ENCODE results near the gene RSPH6A.

RSPH6A gene
- total RNA-seq: 0.12 to 1.3 (median 0.40) reads per million in 9 experiments

- Mint-ChIP-seq H3K4me1 (ENCODE audit: low read depth in 2 of 2) (peaks cover 0 to 2% of the 10 kb centered on the region in 2 donors), H3K27me3 (no peaks in the 10 kb centered on the region), H3K9me3 (no peaks in the 10 kb centered on the region), H3K4me3 (no peak within 1 kb of the TSS), H3K36me3 (ENCODE audit: insufficient read depth) (peaks cover 19% of the 10 kb centered on the region), H3K27ac (no peak within 1 kb of the TSS)
- no peak for ATAC-seq (replicated peaks)
- DNase-seq: no peak
These were observed at the start of gene RSPH6A for GRCh38 chr19:45814851-45815480. TSS of gene RSPH6A (minus strand) at chr19:45815308. CDS start at chr19:45815176, 132 bp downstream.

- H3K4me1 Mint-ChIP-seq (ENCODE audit: low read depth in 2 of 2): peaks cover 22 to 24% of the 10 kb centered on the region in 2 donors
- H3K4me3 Mint-ChIP-seq: peak overlapping the region; percentile 89 to 96
- no peaks in the 10 kb centered on the region for H3K9me3 Mint-ChIP-seq
- H3K27ac Mint-ChIP-seq: no peak overlapping the region
- peaks cover 7 to 28% of the 10 kb centered on the region in 2 donors for H3K27me3 Mint-ChIP-seq
- DNase-seq (no peak), ATAC-seq (replicated peaks) (no peak)
- peaks cover 10% of the 10 kb centered on the region for H3K36me3 Mint-ChIP-seq (ENCODE audit: insufficient read depth)
These were observed 49.5 kb upstream of the RSPH6A start for GRCh38 chr19:45864629-45865082.

GRCh38 chr19:45863840-45864628, 48.9 kb upstream of the RSPH6A start, which contains the start of gene FOXA3:
TSS of gene FOXA3 (plus strand) at chr19:45864326. CDS start at chr19:45864457, 131 bp downstream.
- DNase-seq: peak; percentile 45 to 58 (median 48)
- Mint-ChIP-seq H3K27ac (peak within 1 kb of the TSS; percentile 94 to 95), H3K4me1 (ENCODE audit: low read depth in 2 of 2) (peaks cover 22 to 24% of the 10 kb centered on the region in 2 donors), H3K27me3 (peaks cover 7 to 28% of the 10 kb centered on the region in 2 donors), H3K4me3 (peak within 1 kb of the TSS; percentile 89 to 96), H3K36me3 (ENCODE audit: insufficient read depth) (peaks cover 15% of the 10 kb centered on the region), H3K9me3 (no peaks in the 10 kb centered on the region)
- ATAC-seq (replicated peaks): peak; percentile 21

- no peaks in the 10 kb centered on the region for H3K9me3 Mint-ChIP-seq
- no peak for ATAC-seq (replicated peaks)
- H3K27me3 Mint-ChIP-seq: peaks cover 7 to 28% of the 10 kb centered on the region in 2 donors
- H3K27ac Mint-ChIP-seq: peak overlapping the region; percentile 94 to 95
- peaks cover 23 to 24% of the 10 kb centered on the region in 2 donors for H3K4me1 Mint-ChIP-seq (ENCODE audit: low read depth in 2 of 2)
- DNase-seq: no peak
- H3K36me3 Mint-ChIP-seq (ENCODE audit: insufficient read depth): peaks cover 21% of the 10 kb centered on the region
- H3K4me3 Mint-ChIP-seq: peak overlapping the region; percentile 89 to 96
These were observed 48.3 kb upstream of the RSPH6A start for GRCh38 chr19:45863335-45863839.

- H3K36me3 Mint-ChIP-seq (ENCODE audit: insufficient read depth): peaks cover 27% of the 10 kb centered on the region
- no peaks in the 10 kb centered on the region for H3K9me3 Mint-ChIP-seq
- DNase-seq (peak; percentile 96 to 98 (median 98)), ATAC-seq (replicated peaks) (peak; percentile 95)
- peak within 1 kb of the TSS; percentile 89 to 96 for H3K4me3 Mint-ChIP-seq
- peak within 1 kb of the TSS; percentile 94 to 95 for H3K27ac Mint-ChIP-seq
- peaks cover 7 to 28% of the 10 kb centered on the region in 2 donors for H3K27me3 Mint-ChIP-seq
- peaks cover 24 to 27% of the 10 kb centered on the region in 2 donors for H3K4me1 Mint-ChIP-seq (ENCODE audit: low read depth in 2 of 2)
These were observed 47.6 kb upstream of the RSPH6A start, which contains the start of gene SYMPK for GRCh38 chr19:45862564-45863334. TSS of gene SYMPK (minus strand) at chr19:45863147. CDS start at chr19:45854495, 8,652 bp downstream.

GRCh38 chr19:45862271-45862563, 47.1 kb upstream of the RSPH6A start:
- Mint-ChIP-seq H3K27me3 (peaks cover 7 to 28% of the 10 kb centered on the region in 2 donors), H3K27ac (peak overlapping the region; percentile 94 to 95), H3K36me3 (ENCODE audit: insufficient read depth) (peaks cover 27% of the 10 kb centered on the region), H3K9me3 (no peaks in the 10 kb centered on the region), H3K4me1 (ENCODE audit: low read depth in 2 of 2) (peaks cover 24 to 27% of the 10 kb centered on the region in 2 donors), H3K4me3 (peak overlapping the region; percentile 89 to 96)
- no peak for ATAC-seq (replicated peaks)
- peak in 1 of 3 experiments; percentile 27 for DNase-seq

- H3K27ac Mint-ChIP-seq: no peak overlapping the region
- H3K4me1 Mint-ChIP-seq (ENCODE audit: low read depth in 2 of 2): peaks cover 25 to 27% of the 10 kb centered on the region in 2 donors
- DNase-seq (no peak), ATAC-seq (replicated peaks) (no peak)
- H3K4me3 Mint-ChIP-seq: peak overlapping the region; percentile 55 to 96
- H3K27me3 Mint-ChIP-seq: peaks cover 7 to 24% of the 10 kb centered on the region in 2 donors
- H3K36me3 Mint-ChIP-seq (ENCODE audit: insufficient read depth): peaks cover 35% of the 10 kb centered on the region
- H3K9me3 Mint-ChIP-seq: no peaks in the 10 kb centered on the region
These were observed 45.5 kb upstream of the RSPH6A start for GRCh38 chr19:45860359-45861259.

GRCh38 chr19:45854167-45854778, 39.2 kb upstream of the RSPH6A start:
- Mint-ChIP-seq H3K9me3 (no peaks in the 10 kb centered on the region), H3K27ac (peak overlapping the region in 1 of 2 donors; percentile 76), H3K36me3 (ENCODE audit: insufficient read depth) (peaks cover 60% of the 10 kb centered on the region), H3K4me1 (ENCODE audit: low read depth in 2 of 2) (peaks cover 4 to 8% of the 10 kb centered on the region in 2 donors), H3K4me3 (no peak overlapping the region), H3K27me3 (no peaks in the 10 kb centered on the region)
- DNase-seq (no peak), ATAC-seq (replicated peaks) (no peak)

GRCh38 chr19:45852983-45853382, 37.9 kb upstream of the RSPH6A start:
- H3K9me3 Mint-ChIP-seq: no peaks in the 10 kb centered on the region
- ATAC-seq (replicated peaks): no peak
- no peak overlapping the region for H3K4me3 Mint-ChIP-seq
- no peak overlapping the region for H3K27ac Mint-ChIP-seq
- no peak for DNase-seq
- peaks cover 53% of the 10 kb centered on the region for H3K36me3 Mint-ChIP-seq (ENCODE audit: insufficient read depth)
- H3K27me3 Mint-ChIP-seq: no peaks in the 10 kb centered on the region
- H3K4me1 Mint-ChIP-seq (ENCODE audit: low read depth in 2 of 2): peaks cover 0 to 8% of the 10 kb centered on the region in 2 donors

- DNase-seq: no peak
- no peak for ATAC-seq (replicated peaks)
- no peaks in the 10 kb centered on the region for H3K9me3 Mint-ChIP-seq
- H3K4me3 Mint-ChIP-seq: no peak overlapping the region
- no peak overlapping the region for H3K27ac Mint-ChIP-seq
- no peaks in the 10 kb centered on the region for H3K27me3 Mint-ChIP-seq
- H3K36me3 Mint-ChIP-seq (ENCODE audit: insufficient read depth): peaks cover 58% of the 10 kb centered on the region
- H3K4me1 Mint-ChIP-seq (ENCODE audit: low read depth in 2 of 2): peaks cover 0 to 8% of the 10 kb centered on the region in 2 donors
These were observed 37.1 kb upstream of the RSPH6A start for GRCh38 chr19:45852145-45852750.

- no peaks in the 10 kb centered on the region for H3K27me3 Mint-ChIP-seq
- H3K4me3 Mint-ChIP-seq: no peak overlapping the region
- ATAC-seq (replicated peaks) (no peak), DNase-seq (no peak)
- peaks cover 0 to 17% of the 10 kb centered on the region in 2 donors for H3K4me1 Mint-ChIP-seq (ENCODE audit: low read depth in 2 of 2)
- peaks cover 70% of the 10 kb centered on the region for H3K36me3 Mint-ChIP-seq (ENCODE audit: insufficient read depth)
- no peaks in the 10 kb centered on the region for H3K9me3 Mint-ChIP-seq
- H3K27ac Mint-ChIP-seq: no peak overlapping the region
These were observed 33.8 kb upstream of the RSPH6A start for GRCh38 chr19:45848922-45849321.
